Measurements from ENCODE around the gene SESN1.

- TF ChIP-seq, protein P1, sequence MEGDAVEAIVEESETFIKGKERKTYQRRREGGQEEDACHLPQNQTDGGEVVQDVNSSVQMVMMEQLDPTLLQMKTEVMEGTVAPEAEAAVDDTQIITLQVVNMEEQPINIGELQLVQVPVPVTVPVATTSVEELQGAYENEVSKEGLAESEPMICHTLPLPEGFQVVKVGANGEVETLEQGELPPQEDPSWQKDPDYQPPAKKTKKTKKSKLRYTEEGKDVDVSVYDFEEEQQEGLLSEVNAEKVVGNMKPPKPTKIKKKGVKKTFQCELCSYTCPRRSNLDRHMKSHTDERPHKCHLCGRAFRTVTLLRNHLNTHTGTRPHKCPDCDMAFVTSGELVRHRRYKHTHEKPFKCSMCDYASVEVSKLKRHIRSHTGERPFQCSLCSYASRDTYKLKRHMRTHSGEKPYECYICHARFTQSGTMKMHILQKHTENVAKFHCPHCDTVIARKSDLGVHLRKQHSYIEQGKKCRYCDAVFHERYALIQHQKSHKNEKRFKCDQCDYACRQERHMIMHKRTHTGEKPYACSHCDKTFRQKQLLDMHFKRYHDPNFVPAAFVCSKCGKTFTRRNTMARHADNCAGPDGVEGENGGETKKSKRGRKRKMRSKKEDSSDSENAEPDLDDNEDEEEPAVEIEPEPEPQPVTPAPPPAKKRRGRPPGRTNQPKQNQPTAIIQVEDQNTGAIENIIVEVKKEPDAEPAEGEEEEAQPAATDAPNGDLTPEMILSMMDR (IDR thresholded peaks at IDR 0.05) = no peak
- no peak for TF ChIP-seq POLR2A (IDR thresholded peaks at IDR 0.05)
Observed at GRCh38 chr6:109081516-109082187, 13.0 kb downstream of the SESN1 start.
